Astrocyte of the spinal cord (primary cell): ENCODE data around the gene BATF2.

Experiments used
- DNase-seq: peaks from one replicate; pipeline ENCODE4 v3.0.0; 2011; ENCODE audit warnings: low read depth, low spot score
- H3K4me3 ChIP-seq: 2 replicates; pipeline ENCODE4 v1.5.1; 2011; ENCODE audit warnings: low read depth, mild to moderate bottlenecking, low read length, moderate library complexity
- CTCF ChIP-seq: IDR thresholded peaks from 2 replicates; pipeline ENCODE4 v1.5.1; 2012; ENCODE audit warnings: low read depth, mild to moderate bottlenecking, low read length, inconsistent platforms
- in situ Hi-C: cut with HindIII; loops from 2 replicates; pipeline ENCODE4 v1.10.0; 2017; ENCODE audit warnings: low sequenced_read_pairs

The BATF2 gene

GRCh38 chr11:65003282-65003681 is 6.5 kb upstream of the BATF2 start:
- no peak for TF ChIP-seq CTCF
- DNase-seq, result peak; percentile 28
- in situ Hi-C loops, result no loop called here
- no peak overlapping the region for H3K4me3 ChIP-seq

- no peak for TF ChIP-seq CTCF
- in situ Hi-C loops, result no loop called here
- H3K4me3 ChIP-seq, result no peak overlapping the region
- DNase-seq, result no peak
Observed at GRCh38 chr11:65002706-65003105, 5.9 kb upstream of the BATF2 start.

- in situ Hi-C loops, result no loop called here
- H3K4me3 ChIP-seq, result no peak overlapping the region
- DNase-seq, result no peak
- TF ChIP-seq CTCF, result no peak
Observed at GRCh38 chr11:64999478-64999877, 2.7 kb upstream of the BATF2 start.

- in situ Hi-C loops, result no loop called here
- H3K4me3 ChIP-seq, result no peak overlapping the region
- no peak for TF ChIP-seq CTCF
- no peak for DNase-seq
Observed at GRCh38 chr11:64998690-64999431, 2.1 kb upstream of the BATF2 start.

- no peak for TF ChIP-seq CTCF
- H3K4me3 ChIP-seq, result no peak overlapping the region
- no peak for DNase-seq
- in situ Hi-C loops, result no loop called here
Observed at GRCh38 chr11:64998141-64998540, 1.4 kb upstream of the BATF2 start.

GRCh38 chr11:64996327-64996709 is 453 bp downstream of the BATF2 start:
- no peak overlapping the region for H3K4me3 ChIP-seq
- in situ Hi-C loops, result no loop called here
- no peak for DNase-seq
- no peak for TF ChIP-seq CTCF
